ENCODE results near the gene SNCG. TPM values are rescaled to one million over a fixed set of nuclear protein-coding genes. Genes with fewer than 3 reads are reported as not detected.

The SNCG gene
- total RNA-seq, 1 donor from 2014 or later, result 14.6 TPM

GRCh38 chr10:86960863-86961434 lies 2.5 kb downstream of the SNCG start:
- no peak for DNase-seq (ENCODE audit: low spot score, unreplicated experiment)
- Mint-ChIP-seq H3K9me3 (ENCODE audit: low read depth) (no peaks in the 10 kb centered on the region), H3K4me1 (ENCODE audit: low read depth) (peaks cover 23% of the 10 kb centered on the region), H3K27me3 (no peaks in the 10 kb centered on the region), H3K36me3 (ENCODE audit: insufficient read depth) (no peaks in the 10 kb centered on the region), H3K27ac (peak overlapping the region; percentile 90), H3K4me3 (ENCODE audit: low read depth) (no peak overlapping the region)
- TF ChIP-seq CTCF (IDR thresholded peaks at IDR 0.05; ENCODE audit: unreplicated experiment), result no peak

- Mint-ChIP-seq H3K4me3 (ENCODE audit: low read depth) (no peak overlapping the region), H3K36me3 (ENCODE audit: insufficient read depth) (no peaks in the 10 kb centered on the region), H3K27ac (peak overlapping the region; percentile 18), H3K27me3 (no peaks in the 10 kb centered on the region), H3K4me1 (ENCODE audit: low read depth) (peaks cover 23% of the 10 kb centered on the region), H3K9me3 (ENCODE audit: low read depth) (no peaks in the 10 kb centered on the region)
- no peak for DNase-seq (ENCODE audit: low spot score, unreplicated experiment)
- TF ChIP-seq CTCF (IDR thresholded peaks at IDR 0.05; ENCODE audit: unreplicated experiment), result no peak
Observed at GRCh38 chr10:86961481-86962091, 3.2 kb downstream of the SNCG start.

GRCh38 chr10:86962136-86962980 lies 4.0 kb downstream of the SNCG start:
- peaks cover 23% of the 10 kb centered on the region for H3K4me1 Mint-ChIP-seq (ENCODE audit: low read depth)
- H3K4me3 Mint-ChIP-seq (ENCODE audit: low read depth), result no peak overlapping the region
- H3K36me3 Mint-ChIP-seq (ENCODE audit: insufficient read depth), result no peaks in the 10 kb centered on the region
- no peak for TF ChIP-seq CTCF (IDR thresholded peaks at IDR 0.05; ENCODE audit: unreplicated experiment)
- no peaks in the 10 kb centered on the region for H3K9me3 Mint-ChIP-seq (ENCODE audit: low read depth)
- H3K27me3 Mint-ChIP-seq, result no peaks in the 10 kb centered on the region
- H3K27ac Mint-ChIP-seq, result no peak overlapping the region
- no peak for DNase-seq (ENCODE audit: low spot score, unreplicated experiment)

- Mint-ChIP-seq H3K27ac (no peak overlapping the region), H3K4me3 (ENCODE audit: low read depth) (no peak overlapping the region), H3K9me3 (ENCODE audit: low read depth) (no peaks in the 10 kb centered on the region), H3K4me1 (ENCODE audit: low read depth) (peaks cover 25% of the 10 kb centered on the region), H3K36me3 (ENCODE audit: insufficient read depth) (no peaks in the 10 kb centered on the region), H3K27me3 (no peaks in the 10 kb centered on the region)
- no peak for DNase-seq (ENCODE audit: low spot score, unreplicated experiment)
- no peak for TF ChIP-seq CTCF (IDR thresholded peaks at IDR 0.05; ENCODE audit: unreplicated experiment)
Observed at GRCh38 chr10:86962981-86963310, 4.5 kb downstream of the SNCG start.

GRCh38 chr10:86963341-86963919 lies 5.0 kb downstream of the SNCG start:
- no peak overlapping the region for H3K27ac Mint-ChIP-seq
- peaks cover 25% of the 10 kb centered on the region for H3K4me1 Mint-ChIP-seq (ENCODE audit: low read depth)
- DNase-seq (ENCODE audit: low spot score, unreplicated experiment), result no peak
- H3K27me3 Mint-ChIP-seq, result no peaks in the 10 kb centered on the region
- no peak overlapping the region for H3K4me3 Mint-ChIP-seq (ENCODE audit: low read depth)
- H3K9me3 Mint-ChIP-seq (ENCODE audit: low read depth), result no peaks in the 10 kb centered on the region
- H3K36me3 Mint-ChIP-seq (ENCODE audit: insufficient read depth), result no peaks in the 10 kb centered on the region
- no peak for TF ChIP-seq CTCF (IDR thresholded peaks at IDR 0.05; ENCODE audit: unreplicated experiment)

All from progenitor cell of endocrine pancreas (in vitro differentiated cells).